SH-SY5Y (cell line): ENCODE measurements around the gene NOL7.

ENCODE experiments used
- GATA2 ChIP-seq: IDR thresholded peaks from 2 replicates; pipeline ENCODE4 v1.6.1; 2011; ENCODE audit warnings: mild to moderate bottlenecking, low read depth, low read length
- GATA3 ChIP-seq: IDR thresholded peaks from 2 replicates; pipeline ENCODE4 v1.6.1; 2011; ENCODE audit warnings: low read depth, mild to moderate bottlenecking, low read length, moderate library complexity

DNA sequence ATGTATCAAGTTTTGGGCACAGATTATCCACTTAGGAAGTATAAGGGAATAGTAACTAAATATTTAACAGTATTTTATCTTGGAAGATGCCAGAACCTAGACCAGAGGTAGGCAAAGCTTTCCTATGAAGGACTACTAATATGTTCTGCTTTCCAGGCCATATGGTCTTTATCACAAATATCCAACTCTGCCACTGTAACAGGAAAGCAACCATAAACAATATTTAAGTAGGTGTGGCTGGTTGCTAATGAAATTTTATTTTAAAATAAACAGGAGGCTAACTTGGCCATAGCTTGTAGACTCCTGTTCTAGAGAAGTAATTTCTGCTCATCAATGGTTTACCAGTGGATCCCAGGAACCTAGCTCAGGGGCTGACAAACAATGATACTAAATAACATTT, 39.4 kb downstream of the NOL7 start:
- no peak for TF ChIP-seq GATA3
- no peak for TF ChIP-seq GATA2
